Ovary (tissue), 3 donors: ENCODE measurements around the gene PRICKLE4.

Experiments used
- CTCF ChIP-seq, 3 donors: fragments of 450-650 bp in 2 of 3; fragments of 200-600 bp in 1 of 3; IDR thresholded peaks; one replicate each; pipeline versions ENCODE4 v1.5.1 to v1.8.0; 2016 to 2022; ENCODE audit warnings: antibody characterized with exemption in 3 of 3, mild to moderate bottlenecking in 1 of 3
- EP300 ChIP-seq: sonication (generic); formaldehyde crosslinking; IDR thresholded peaks from one replicate; pipeline ENCODE4 v1.6.1; 2017; ENCODE audit warnings: antibody characterized with exemption
- POLR2A ChIP-seq: fragments of 450-650 bp; IDR thresholded peaks from one replicate; pipeline ENCODE4 v1.6.1; 2017; ENCODE audit warnings: antibody characterized with exemption, mild to moderate bottlenecking, moderate library complexity
- donor health status: DM: no; HTN: no; CAD: no.

GRCh38 chr6:41735427-41736185, 45.0 kb upstream of the PRICKLE4 start, which contains the start of gene TFEB:
- TF ChIP-seq EP300 (no peak), POLR2A (peak; percentile 38), CTCF (IDR thresholded peaks at IDR 0.05) (peak; percentile 96 to 99 (median 97))
